Activated CD8-positive, alpha-beta memory T cell treated with anti-CD3 and anti-CD28 coated beads for 36 hours (primary cell): ENCODE measurements around the gene HNRNPH1. TPM values are rescaled to one million over a fixed set of nuclear protein-coding genes. Genes with fewer than 3 reads are reported as not detected.

Experiments used
- CTCF ChIA-PET: fragments of 350-600 bp; sonication (Branson Sonifier 250); formaldehyde crosslinking; loops from one replicate; lab custom pipeline; 2021; ENCODE audit warnings: antibody characterized with exemption; lab: Charles Lee
- POLR2A ChIA-PET: fragments of 350-600 bp; sonication (Branson Sonifier 250); formaldehyde crosslinking; loops from one replicate; lab custom pipeline; 2021; ENCODE audit warnings: antibody characterized with exemption; lab: Charles Lee
- total RNA-seq, 2 experiments: library from RNA; stranded (reverse); gene quantifications; one replicate each; pipeline ENCODE4 v1.2.3, GENCODE V29; 2021

The HNRNPH1 gene
- total RNA-seq, 2 experiments from 2014 or later = 902 to 926 TPM

DNA sequence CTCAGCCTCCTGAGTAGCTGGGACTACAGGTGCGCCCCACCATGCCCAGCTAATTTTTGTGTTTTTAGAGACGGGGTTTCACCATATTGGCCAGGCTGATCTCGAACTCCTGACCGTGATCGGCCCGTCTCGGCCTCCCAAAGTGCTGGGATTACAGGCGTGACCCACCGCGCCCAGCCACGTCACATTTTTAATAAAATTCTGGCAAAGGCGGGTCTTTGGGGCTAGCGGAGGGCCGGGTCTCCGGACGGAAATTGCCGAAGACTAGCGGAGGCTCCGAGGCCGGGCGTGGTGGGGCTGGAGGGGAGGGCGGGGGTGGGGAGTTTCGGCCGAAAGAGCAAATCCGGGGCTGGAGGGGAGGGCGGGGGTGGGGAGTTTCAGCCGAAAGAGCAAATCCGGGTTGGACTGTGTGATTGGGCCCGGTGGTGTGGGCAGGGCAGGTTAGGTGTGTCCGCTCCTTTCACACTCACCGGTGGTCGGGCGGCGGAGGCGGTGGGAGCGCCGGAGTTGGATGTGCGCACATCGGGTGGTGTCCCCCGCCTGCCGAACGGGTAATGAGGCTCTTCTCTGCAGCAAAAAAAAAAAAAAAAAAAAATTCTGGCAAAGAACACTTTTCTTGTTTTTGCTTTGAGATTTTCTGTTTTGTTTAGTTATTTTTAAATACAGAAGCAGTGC is 46.0 kb downstream of the HNRNPH1 start:
- CTCF ChIA-PET = no interaction called here
- POLR2A ChIA-PET = no interaction called here

DNA sequence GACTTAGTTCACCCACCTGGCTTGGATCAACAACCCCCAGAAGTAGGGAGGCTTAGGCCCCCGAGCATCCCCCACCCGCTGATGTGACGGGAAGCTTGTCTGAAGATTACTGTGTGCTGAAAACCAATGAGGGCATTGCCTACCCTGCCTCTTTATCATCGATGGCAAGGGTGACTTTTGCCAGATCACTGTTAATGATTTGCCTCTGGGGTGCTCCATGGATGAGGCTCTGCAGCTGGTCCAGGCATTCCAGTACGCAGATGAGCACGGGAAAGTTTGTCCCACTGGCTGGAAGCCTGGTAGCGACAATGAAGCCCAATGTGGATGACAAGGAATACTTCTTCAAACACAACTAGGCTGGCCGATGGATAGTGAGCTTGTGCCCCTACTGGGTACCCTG is 51.1 kb downstream of the HNRNPH1 start:
- POLR2A ChIA-PET = no interaction called here
- CTCF ChIA-PET = no interaction called here

DNA sequence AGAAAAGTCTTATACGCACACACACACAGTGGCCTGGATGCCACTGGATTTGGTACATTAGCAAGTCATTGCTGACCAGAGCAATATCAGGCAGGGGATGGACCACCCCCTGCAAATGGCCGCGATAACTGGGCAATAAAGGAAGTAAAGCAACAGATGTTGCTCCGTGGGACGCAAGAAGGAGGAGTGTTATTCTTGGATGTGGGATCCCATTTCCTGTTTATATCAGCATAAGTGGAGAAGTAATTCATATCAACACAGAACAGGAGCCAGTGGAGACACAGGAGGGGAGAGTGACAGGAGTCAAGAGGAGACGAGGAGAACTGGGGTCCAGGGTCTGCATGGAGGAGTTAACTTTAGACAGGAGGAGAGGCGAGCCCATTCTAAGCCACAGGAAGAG is 54.8 kb downstream of the HNRNPH1 start:
- POLR2A ChIA-PET = no interaction called here

DNA sequence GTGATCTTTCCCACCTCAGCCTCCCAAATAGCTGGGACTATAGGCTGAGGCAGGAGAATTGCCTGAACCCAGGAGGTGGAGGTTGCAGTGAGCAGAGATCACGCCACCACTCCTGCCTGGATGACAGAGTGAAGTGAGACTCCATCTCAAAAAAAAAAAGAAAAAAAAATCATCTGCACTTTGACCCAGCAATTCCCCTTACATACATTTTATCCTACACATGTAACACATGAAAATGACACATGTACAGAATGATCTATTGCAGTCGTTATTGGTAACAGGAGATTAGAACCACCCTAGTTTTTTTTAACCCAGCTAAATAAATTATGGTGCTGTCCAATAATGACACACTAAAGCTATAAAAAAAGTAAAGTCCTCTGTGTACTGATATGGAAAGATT is 58.9 kb downstream of the HNRNPH1 start:
- POLR2A ChIA-PET = no interaction called here
- CTCF ChIA-PET = no interaction called here

More for the DNA sequence above, 54.8 kb downstream of the HNRNPH1 start:
- CTCF ChIA-PET = no interaction called here

Other genes starting within 250 kb of the HNRNPH1 start
- gene RUFY1, start 73.1 kb downstream of the HNRNPH1 start, total RNA-seq = 10 to 100 TPM; 35.0 to 36.9 TPM
- under 1 TPM; 0.55 to 0.96 TPM for gene CBY3, start 57.4 kb upstream of the HNRNPH1 start, total RNA-seq
- gene CANX, start 75.3 kb upstream of the HNRNPH1 start, total RNA-seq = 100 to 1,000 TPM; 559 to 632 TPM
- 10 to 100 TPM; 28.6 to 29.5 TPM for gene MAML1, start 109.2 kb upstream of the HNRNPH1 start, total RNA-seq
- gene LTC4S, start 170.3 kb upstream of the HNRNPH1 start, total RNA-seq = under 1 TPM; 0.55 to 0.65 TPM
- 10 to 100 TPM; 94.7 to 99.9 TPM for gene MGAT4B, start 183.2 kb upstream of the HNRNPH1 start, total RNA-seq
- 100 to 1,000 TPM; 132 to 135 TPM for gene SQSTM1, start 197.2 kb upstream of the HNRNPH1 start, total RNA-seq
- 10 to 100 TPM; 17.7 to 21.2 TPM for gene MRNIP, start 235.1 kb upstream of the HNRNPH1 start, total RNA-seq